Spinal cord (tissue), 10 donors: ENCODE measurements around the gene LASP1. TPM values are rescaled to one million over a fixed set of nuclear protein-coding genes. Genes with fewer than 3 reads are reported as not detected.

Experiments
- DNase-seq, 6 donors: peaks; one replicate each; pipeline versions ENCODE4 v3.0.0 to v3.0.0-alpha.2; 2013 to 2015; ENCODE audit warnings: low spot score in 6 of 6, low read depth in 4 of 6
- H3K27ac ChIP-seq: one replicate; pipeline ENCODE4 v1.5.1; 2013; ENCODE audit warnings: low read depth, low read length, control low read depth
- H3K27me3 ChIP-seq: one replicate; pipeline ENCODE4 v1.6.1; 2013; ENCODE audit warnings: low read length; ENCODE audit not compliant: control insufficient read depth, insufficient read depth
- H3K36me3 ChIP-seq: one replicate; pipeline ENCODE4 v1.6.1; 2013; ENCODE audit warnings: low read length; ENCODE audit not compliant: control insufficient read depth, insufficient read depth
- H3K4me1 ChIP-seq: one replicate; pipeline ENCODE4 v1.6.1; 2013; ENCODE audit warnings: low read length; ENCODE audit not compliant: control insufficient read depth, insufficient read depth
- H3K4me3 ChIP-seq: one replicate; pipeline ENCODE4 v1.5.1; 2013; ENCODE audit warnings: low read depth, low read length, control low read depth
- H3K9me3 ChIP-seq: one replicate; pipeline ENCODE4 v1.6.1; 2013; ENCODE audit warnings: low read length; ENCODE audit not compliant: control insufficient read depth, insufficient read depth
- WGBS: methylation state at CpG from one replicate; pipeline ENCODE4 v1.1.5; 2013; ENCODE audit warnings: missing lambda C conversion rate; ENCODE audit not compliant: insufficient coverage; 5-methylcytosine and 5-hydroxymethylcytosine counted together
- polyA plus RNA-seq, 2 donors: library from polyadenylated mRNA; unstranded; fragments of 120-200 nt; gene quantifications; one replicate each; pipeline ENCODE4 v1.2.1, GENCODE V29; 2013; ENCODE audit not compliant: insufficient read length in 2 of 2
- total RNA-seq, 2 donors: library from RNA; depleted of rRNA in 1 of 2; stranded (reverse); fragments of 120-200 nt in 1 of 2; fragments of >200 nt in 1 of 2; gene quantifications; one replicate each; pipeline versions ENCODE4 v1.2.3 to v1.2.4, GENCODE V29; 2013 to 2014
- donor health status: healthy.

Gene LASP1
- total and polyA plus RNA-seq, 4 donors: 41.2 to 125 (median 93.9) TPM

GRCh38 chr17:38868817-38869525 lies 887 bp upstream of the LASP1 start:
- Histone ChIP-seq H3K9me3 (no peaks in the 10 kb centered on the region), H3K4me1 (peaks cover 44% of the 10 kb centered on the region), H3K27ac (peak overlapping the region; percentile 99), H3K4me3 (peak overlapping the region; percentile 100), H3K36me3 (peaks cover 8% of the 10 kb centered on the region), H3K27me3 (no peaks in the 10 kb centered on the region)
- 0% methylated on average over 10 of the region's 26 CpGs for WGBS
- peak in 4 of 6 donors; percentile 75 to 97 (median 91) for DNase-seq

GRCh38 chr17:38870259-38871165 lies 654 bp downstream of the LASP1 start:
- DNase-seq: peak in 2 of 6 donors; percentile 81 to 84
- peak overlapping the region; percentile 99 for H3K27ac ChIP-seq
- H3K4me1 ChIP-seq: peaks cover 60% of the 10 kb centered on the region
- peak overlapping the region; percentile 100 for H3K4me3 ChIP-seq
- 0% methylated on average over 32 of the region's 56 CpGs for WGBS
- H3K9me3 ChIP-seq: no peaks in the 10 kb centered on the region
- H3K27me3 ChIP-seq: no peaks in the 10 kb centered on the region
- H3K36me3 ChIP-seq: peaks cover 12% of the 10 kb centered on the region

- Histone ChIP-seq H3K36me3 (peaks cover 12% of the 10 kb centered on the region), H3K4me3 (peak overlapping the region; percentile 100), H3K27me3 (no peaks in the 10 kb centered on the region), H3K27ac (peak overlapping the region; percentile 82), H3K9me3 (no peaks in the 10 kb centered on the region), H3K4me1 (peaks cover 67% of the 10 kb centered on the region)
- WGBS: 47% methylated on average over 6 of the region's 11 CpGs
- peak in 2 of 6 donors; percentile 34 to 51 for DNase-seq
Observed at GRCh38 chr17:38871247-38872015, 1.6 kb downstream of the LASP1 start.

GRCh38 chr17:38872027-38872511 lies 2.2 kb downstream of the LASP1 start:
- H3K4me3 ChIP-seq: peak overlapping the region; percentile 100
- no peaks in the 10 kb centered on the region for H3K9me3 ChIP-seq
- WGBS: 50% methylated on average over 1 of the region's 5 CpGs
- H3K36me3 ChIP-seq: peaks cover 17% of the 10 kb centered on the region
- peaks cover 74% of the 10 kb centered on the region for H3K4me1 ChIP-seq
- peak overlapping the region; percentile 82 for H3K27ac ChIP-seq
- DNase-seq: no peak
- H3K27me3 ChIP-seq: no peaks in the 10 kb centered on the region

- no peaks in the 10 kb centered on the region for H3K27me3 ChIP-seq
- H3K9me3 ChIP-seq: no peaks in the 10 kb centered on the region
- H3K4me1 ChIP-seq: peaks cover 81% of the 10 kb centered on the region
- no peak overlapping the region for H3K4me3 ChIP-seq
- no peak for DNase-seq
- H3K36me3 ChIP-seq: peaks cover 24% of the 10 kb centered on the region
- H3K27ac ChIP-seq: no peak overlapping the region
- 70% methylated on average over 4 of the region's 9 CpGs for WGBS
Observed at GRCh38 chr17:38872671-38873385, 3.0 kb downstream of the LASP1 start.

- H3K4me3 ChIP-seq: no peak overlapping the region
Observed at GRCh38 chr17:38873640-38874380, 4.0 kb downstream of the LASP1 start.

GRCh38 chr17:38874505-38875400 lies 4.9 kb downstream of the LASP1 start:
- Histone ChIP-seq H3K27ac (peak overlapping the region; percentile 78), H3K9me3 (no peaks in the 10 kb centered on the region), H3K36me3 (peaks cover 40% of the 10 kb centered on the region), H3K27me3 (no peaks in the 10 kb centered on the region), H3K4me1 (peaks cover 79% of the 10 kb centered on the region), H3K4me3 (peak overlapping the region; percentile 2)
- 39% methylated on average over 3 of the region's 10 CpGs for WGBS
- DNase-seq: peak in 2 of 6 donors; percentile 37 to 67

More at GRCh38 chr17:38873640-38874380, 4.0 kb downstream of the LASP1 start:
- H3K9me3 ChIP-seq: no peaks in the 10 kb centered on the region
- no peak for DNase-seq
- WGBS: 55% methylated on average over 9 of the region's 9 CpGs
- H3K27ac ChIP-seq: peak overlapping the region; percentile 78
- no peaks in the 10 kb centered on the region for H3K27me3 ChIP-seq
- peaks cover 79% of the 10 kb centered on the region for H3K4me1 ChIP-seq
- peaks cover 34% of the 10 kb centered on the region for H3K36me3 ChIP-seq
